ENCODE results near the gene RIMBP3B.
"Not testable (repeated sequence)": the region's sequence is repeated elsewhere in the genome, so short reads cannot be mapped to it uniquely, and the experiment has no call there.

The RIMBP3B gene

GRCh38 chr22:21416375-21416774 lies 32.8 kb downstream of the RIMBP3B start:
- not testable (repeated sequence) for DNase-seq (ENCODE audit: low read depth in 2 of 3, low spot score in 2 of 3)

GRCh38 chr22:21417227-21417746 lies 33.7 kb downstream of the RIMBP3B start, which contains the start of gene HIC2:
TSS of gene HIC2 (plus strand) at chr22:21417371. CDS start at chr22:21442832, 25,461 bp downstream.
- not testable (repeated sequence) for DNase-seq (ENCODE audit: low read depth in 2 of 3, low spot score in 2 of 3)

GRCh38 chr22:21417853-21418252 lies 34.3 kb downstream of the RIMBP3B start:
- not testable (repeated sequence) for DNase-seq (ENCODE audit: low read depth in 2 of 3, low spot score in 2 of 3)

GRCh38 chr22:21418974-21419638 lies 35.6 kb downstream of the RIMBP3B start:
- DNase-seq (ENCODE audit: low read depth in 2 of 3, low spot score in 2 of 3), result not testable (repeated sequence)

GRCh38 chr22:21420180-21420763 lies 36.7 kb downstream of the RIMBP3B start:
- not testable (repeated sequence) for DNase-seq (ENCODE audit: low read depth in 2 of 3, low spot score in 2 of 3)

- not testable (repeated sequence) for DNase-seq (ENCODE audit: low read depth in 2 of 3, low spot score in 2 of 3)
Observed at GRCh38 chr22:21424084-21424709, 40.6 kb downstream of the RIMBP3B start.

- DNase-seq (ENCODE audit: low read depth in 2 of 3, low spot score in 2 of 3), result not testable (repeated sequence)
Observed at GRCh38 chr22:21434378-21435233, 51.1 kb downstream of the RIMBP3B start.

- not testable (repeated sequence) for DNase-seq (ENCODE audit: low read depth in 2 of 3, low spot score in 2 of 3)
Observed at GRCh38 chr22:21435998-21436810, 52.7 kb downstream of the RIMBP3B start.

- not testable (repeated sequence) for DNase-seq (ENCODE audit: low read depth in 2 of 3, low spot score in 2 of 3)
Observed at GRCh38 chr22:21438013-21438412, 54.5 kb downstream of the RIMBP3B start.
